CD4-positive, alpha-beta T cell treated with Interleukin-21 for 1 hour (primary cell): ENCODE data around the gene CDCA3.

ENCODE experiments used
- DNase-seq: peaks from one replicate; pipeline ENCODE4 v3.0.0-alpha.2; 2020

CDCA3 gene

DNA sequence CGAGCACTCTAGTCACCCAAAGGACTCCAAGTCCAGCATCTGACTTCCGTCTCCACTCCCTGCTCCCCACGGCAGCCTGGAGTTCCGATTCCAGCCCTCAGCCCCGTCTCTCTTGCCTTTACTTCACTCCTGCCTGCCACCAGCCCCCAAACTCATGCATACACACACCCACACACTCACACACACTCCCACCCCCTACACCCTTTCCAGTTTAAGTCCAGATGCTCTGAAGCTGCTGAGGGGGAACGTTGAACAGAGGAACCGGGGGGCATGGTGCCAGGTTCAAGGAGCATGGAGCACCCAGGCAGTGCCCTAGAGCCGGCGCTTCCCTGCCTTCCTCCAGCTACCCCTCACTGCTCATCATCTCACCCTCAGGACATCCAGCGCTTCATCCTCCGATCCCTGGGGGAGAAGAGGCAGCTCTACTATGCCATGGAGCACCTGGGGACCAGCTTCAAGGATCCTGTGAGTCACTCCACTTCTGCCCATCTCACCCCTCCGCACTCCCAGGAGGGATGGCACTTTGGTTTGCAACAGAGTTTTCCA lies 19.6 kb downstream of the CDCA3 start:
- no peak for DNase-seq

DNA sequence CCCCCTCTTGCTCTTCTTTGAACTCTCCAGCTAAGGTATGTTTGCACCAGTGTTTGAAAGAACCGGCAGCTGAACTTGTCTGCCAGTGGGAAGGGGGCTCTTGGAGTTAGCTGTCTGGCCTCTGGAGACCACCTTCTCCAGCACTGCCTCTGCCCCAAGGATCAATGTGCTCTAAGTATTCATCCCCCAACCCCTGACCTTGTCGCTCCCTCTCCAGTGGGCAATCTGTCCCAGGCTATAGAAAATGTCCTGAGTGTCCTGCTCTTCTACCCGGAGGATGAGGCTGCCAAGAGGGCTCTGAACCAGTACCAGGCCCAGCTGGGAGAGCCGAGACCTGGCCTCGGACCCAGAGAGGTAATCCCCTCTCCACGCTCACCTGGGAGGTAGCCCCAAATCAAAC lies 20.1 kb downstream of the CDCA3 start:
- DNase-seq: no peak

- no peak for DNase-seq
Measured at GRCh38 chr12:6830286-6830890, 20.7 kb downstream of the CDCA3 start.

- DNase-seq: no peak
Measured at GRCh38 chr12:6829536-6830220, 21.4 kb downstream of the CDCA3 start.

DNA sequence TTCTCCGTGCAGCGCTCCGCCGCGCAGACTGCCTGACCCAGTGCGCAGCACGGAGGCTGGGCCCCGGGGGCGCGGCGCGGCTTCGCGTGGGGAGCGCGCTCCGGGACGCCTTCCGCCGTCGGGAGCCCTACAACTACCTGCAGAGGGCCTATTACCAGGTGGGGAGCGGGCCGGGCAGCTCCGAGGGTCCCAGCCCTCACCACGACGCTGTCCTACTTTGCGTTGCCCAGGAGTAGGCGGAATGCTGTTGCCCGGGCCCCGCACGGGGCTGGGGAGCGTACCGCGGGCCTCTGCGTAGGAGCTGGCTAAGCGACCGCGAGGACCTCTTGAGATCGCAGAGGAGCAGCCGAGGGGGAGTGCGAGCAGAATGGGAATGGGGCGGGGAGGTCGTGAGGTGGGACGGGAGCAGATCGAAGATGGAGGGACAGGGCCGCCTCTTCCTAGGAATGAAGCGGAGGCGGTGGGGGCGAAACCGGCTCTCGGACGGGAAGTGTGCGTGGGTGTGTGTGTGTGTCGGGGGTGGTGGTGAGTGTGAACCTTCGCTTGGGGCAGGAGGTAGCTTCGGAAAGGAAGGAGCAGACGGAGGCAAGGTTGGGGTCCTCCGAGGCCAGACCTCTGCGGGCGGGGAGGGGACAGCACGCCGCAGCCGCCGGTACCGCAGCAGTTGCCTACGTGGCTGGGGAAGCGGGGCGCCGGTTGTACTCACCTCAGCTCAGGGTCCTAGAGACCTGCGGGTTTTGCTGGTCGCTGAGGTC lies 22.1 kb downstream of the CDCA3 start:
- DNase-seq: peak; percentile 35

DNA sequence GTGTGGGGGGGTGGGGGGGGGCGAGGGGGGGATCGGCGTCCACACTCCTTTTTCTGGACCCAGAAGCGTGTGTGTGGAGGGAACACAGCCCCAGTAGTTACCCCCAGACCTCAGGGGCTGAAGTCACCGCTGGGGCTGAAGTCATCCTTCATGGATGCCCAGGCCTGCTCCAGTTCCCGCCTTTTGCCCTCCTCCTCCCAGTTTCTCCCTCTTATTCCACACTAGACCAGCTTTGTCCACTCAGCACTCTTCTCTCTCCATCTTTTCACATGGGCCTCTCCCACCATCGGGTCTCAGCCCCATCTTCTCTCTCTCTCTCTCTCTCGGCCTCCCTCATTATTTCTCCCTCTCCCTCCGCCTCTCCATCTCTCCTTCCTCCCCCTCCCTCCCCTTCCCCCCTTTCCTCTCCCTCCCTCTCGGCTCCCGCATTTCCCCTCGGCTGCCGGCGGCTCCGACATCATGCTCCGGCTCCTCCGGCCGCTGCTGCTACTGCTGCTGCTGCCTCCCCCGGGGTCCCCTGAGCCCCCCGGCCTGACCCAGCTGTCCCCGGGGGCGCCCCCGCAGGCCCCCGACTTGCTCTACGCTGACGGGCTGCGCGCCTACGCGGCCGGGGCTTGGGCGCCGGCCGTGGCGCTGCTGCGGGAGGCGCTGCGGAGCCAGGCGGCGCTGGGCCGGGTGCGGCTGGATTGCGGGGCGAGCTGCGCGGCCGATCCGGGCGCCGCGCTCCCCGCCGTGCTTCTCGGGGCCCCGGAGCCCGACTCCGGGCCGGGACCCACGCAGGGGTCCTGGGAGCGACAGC lies 22.9 kb downstream of the CDCA3 start, which contains the start of gene P3H3:
Gene P3H3, plus strand, starts transcription at position 426 of the 799 bp plus-strand sequence. Its CDS starts 34 bp downstream, at position 460.
- DNase-seq: peak; percentile 24

DNA sequence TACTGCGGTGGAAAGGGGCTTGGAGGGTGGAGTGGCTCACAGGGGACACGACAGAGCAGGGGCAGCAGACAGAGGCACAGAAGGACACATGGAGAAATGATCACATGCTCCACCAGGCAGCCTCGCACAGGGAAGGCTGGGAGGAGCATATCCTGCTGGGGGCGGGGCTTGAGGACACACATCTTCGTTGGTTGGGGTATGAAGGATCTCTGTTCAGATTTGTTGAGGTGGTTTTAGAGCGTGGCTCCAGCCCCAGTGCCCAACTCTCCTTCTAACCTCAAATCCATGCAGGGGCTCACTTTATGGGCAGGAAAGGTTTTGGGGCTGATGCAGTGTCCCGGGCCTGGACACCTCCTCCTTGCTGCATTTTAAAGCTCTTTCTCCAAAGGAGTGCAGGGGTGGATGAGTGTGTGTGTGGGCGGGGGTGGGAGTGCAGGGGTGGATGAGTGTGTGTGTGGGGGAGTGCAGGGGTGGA lies 23.6 kb downstream of the CDCA3 start:
- DNase-seq: peak; percentile 39

DNA sequence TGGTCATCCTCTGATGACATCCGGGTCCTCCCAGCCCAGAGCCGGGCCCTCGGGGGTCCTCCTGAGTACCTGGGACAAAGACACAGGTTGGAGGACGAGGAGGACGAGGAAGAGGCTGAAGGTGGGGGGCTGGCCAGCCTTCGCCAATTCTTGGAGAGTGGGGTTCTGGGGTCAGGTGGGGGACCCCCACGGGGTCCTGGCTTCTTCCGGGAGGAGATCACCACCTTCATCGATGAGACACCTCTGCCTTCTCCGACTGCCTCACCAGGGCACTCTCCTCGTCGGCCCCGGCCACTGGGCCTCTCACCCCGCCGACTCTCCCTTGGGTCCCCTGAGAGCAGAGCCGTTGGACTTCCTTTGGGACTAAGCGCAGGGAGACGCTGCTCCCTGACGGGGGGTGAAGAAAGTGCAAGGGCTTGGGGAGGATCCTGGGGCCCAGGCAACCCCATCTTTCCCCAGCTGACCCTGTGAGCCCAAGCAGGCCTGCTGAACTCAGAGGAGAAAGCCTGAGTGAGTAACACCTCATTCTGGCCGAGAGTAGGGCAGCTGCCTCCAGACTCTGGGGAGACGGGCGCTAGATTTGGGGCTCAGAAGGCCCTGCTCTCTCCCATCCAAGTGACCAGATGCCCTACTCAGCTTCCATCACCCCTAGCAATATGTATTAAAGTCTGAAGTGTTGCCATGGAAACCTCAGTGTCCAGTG lies 24.2 kb downstream of the CDCA3 start:
- no peak for DNase-seq

GRCh38 chr12:6826125-6826733 lies 24.9 kb downstream of the CDCA3 start:
- no peak for DNase-seq

DNA sequence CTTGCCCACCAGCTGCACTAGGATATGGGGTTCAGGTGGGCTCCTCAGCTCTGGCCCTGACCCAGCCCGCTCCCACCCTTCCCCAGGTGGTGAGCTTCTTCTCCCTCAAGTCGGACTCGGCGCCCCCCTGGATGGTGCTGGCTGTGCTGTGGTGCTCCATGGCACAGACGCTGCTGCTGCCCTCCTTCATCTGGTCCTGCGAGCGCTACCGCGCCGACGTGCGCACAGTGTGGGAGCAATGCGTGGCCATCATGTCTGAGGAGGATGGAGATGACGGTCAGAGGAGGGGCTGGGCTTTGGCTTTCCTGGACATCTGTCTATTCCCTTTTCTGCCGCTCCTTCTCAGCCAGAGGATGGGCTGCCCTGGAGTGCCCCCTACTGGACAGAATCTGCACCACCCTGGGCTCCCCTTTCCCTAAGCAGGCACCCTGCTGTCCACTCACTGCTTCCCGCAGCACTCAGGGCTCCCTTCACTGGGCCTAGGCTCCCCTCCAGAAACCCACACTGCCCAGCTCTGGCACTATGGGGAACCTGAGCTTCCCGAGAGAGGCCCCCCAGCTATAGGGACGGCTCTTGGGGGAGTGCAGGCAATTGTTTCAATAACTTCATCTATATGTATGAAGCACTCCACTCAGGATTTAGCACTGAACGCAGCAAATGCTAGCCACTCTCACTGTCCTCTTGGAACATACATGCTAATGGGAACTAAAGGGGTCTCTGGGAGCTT lies 25.5 kb downstream of the CDCA3 start:
- peak; percentile 80 for DNase-seq

DNA sequence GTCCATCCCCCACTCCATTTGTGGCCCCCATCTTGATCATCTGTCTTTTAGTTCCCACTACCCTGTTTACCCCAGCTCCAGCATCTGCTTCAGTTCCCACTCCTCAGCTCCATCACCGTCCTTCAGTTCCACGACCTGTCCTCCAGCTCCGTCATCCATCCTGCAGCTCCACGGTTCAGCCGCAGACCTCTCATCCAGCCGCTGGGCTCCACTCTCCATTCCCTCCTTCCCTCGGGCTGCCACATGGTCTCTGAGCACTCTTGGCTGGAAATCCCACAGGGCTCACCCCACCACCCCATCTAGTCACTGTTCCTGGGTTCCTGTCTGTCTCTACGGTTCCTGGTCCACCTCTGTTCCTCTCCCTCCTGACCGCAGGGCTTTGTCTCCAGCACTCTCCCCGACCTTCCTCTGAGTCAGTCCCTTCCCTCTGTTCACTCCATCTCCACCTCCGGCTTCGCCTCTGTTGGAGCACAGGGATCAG lies 26.1 kb downstream of the CDCA3 start:
- no peak for DNase-seq

DNA sequence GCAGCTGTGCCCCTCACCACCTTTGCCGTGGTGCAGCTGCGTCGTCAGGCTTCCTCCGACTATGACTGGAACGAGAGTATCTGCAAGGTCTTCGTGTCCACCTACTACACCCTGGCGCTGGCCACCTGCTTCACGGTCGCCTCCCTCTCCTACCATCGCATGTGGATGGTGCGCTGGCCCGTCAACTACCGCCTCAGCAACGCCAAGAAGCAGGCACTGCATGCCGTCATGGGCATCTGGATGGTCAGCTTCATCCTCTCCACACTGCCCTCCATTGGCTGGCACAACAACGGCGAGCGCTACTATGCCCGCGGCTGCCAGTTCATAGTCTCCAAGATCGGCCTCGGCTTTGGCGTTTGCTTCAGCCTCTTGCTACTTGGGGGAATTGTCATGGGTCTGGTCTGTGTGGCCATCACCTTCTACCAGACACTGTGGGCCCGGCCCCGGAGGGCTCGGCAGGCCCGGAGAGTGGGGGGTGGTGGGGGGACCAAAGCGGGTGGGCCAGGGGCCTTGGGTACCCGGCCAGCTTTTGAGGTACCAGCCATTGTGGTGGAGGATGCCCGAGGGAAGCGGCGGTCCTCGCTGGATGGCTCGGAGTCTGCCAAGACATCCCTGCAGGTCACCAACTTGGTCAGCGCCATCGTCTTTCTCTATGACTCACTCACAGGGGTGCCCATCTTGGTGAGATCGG lies 26.9 kb downstream of the CDCA3 start:
- no peak for DNase-seq

DNA sequence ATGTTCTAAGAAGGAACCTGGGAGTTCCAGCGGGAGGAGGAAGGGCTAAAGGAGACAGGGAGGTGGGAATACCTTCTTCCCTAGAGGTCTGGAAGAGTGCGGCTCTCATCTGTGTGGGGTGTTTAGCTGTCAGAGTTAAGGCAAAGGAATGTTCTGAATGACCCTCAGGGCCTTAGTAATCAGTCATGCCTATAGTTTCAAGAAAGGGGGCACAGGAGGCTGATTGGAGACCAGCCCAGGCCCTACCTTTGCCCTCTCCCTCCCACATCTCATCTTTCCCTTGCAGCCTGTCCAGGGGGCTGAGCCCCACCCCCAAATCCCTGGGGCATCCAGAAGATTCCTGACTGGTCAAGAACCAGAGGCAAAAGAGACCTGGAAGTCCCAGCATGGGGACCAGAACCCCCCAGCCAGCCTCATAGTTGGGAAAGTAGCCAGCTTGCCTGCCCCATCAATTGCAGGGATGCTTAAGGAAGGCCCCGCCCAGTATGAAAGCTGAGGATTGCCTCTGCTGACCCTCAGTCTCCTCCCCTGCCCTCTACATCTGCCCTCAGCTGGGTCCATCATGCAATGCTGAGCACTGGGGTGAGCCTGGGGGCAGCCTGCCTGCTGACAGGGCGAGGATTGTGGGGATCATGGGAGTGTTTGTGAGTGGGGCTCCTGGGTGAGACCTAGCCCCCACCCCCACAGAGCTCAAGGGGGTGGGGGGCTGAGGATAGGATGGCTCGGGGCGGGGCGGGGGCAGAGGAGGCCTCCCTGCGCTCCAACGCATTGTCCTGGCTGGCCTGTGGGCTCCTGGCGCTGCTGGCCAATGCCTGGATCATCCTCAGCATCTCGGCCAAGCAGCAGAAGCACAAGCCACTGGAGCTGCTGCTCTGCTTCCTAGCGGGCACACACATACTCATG lies 27.7 kb downstream of the CDCA3 start:
- DNase-seq: no peak

DNA sequence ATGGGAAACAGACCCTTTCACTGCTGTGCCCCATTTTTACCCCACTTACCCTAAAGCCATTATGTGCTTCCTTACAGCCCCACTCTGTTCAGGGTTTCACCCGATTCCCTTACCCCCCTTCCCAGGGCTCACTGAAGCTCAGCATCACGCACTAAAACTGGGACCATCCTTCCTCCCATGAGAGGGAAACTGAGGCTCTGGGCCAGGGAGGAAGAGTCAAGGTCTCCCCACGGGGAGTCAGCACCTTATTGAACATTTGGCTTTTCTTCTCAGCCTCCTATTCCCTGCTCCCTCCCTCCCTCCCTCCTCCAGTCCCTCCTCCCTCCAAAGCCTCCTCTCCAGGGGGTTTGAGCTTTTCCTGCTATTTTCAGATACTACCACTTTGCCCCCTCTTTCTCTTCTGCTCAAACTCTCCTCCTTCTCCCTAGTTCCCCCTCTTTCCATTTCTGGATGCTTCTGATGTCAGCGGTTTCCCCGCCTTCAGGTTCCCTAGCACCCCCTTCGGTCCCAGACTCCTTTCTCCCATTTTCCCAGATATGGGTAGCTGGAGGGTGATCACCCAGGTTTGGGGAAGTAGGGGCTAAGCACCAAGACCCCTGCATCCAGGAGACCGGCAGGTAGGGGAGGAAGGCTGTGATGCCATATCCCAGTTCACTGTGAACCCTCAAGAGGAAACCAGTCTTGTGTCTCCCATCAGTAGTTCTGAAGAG lies 28.5 kb downstream of the CDCA3 start:
- no peak for DNase-seq

- no peak for DNase-seq
Measured at GRCh38 chr12:6821591-6822425, 29.3 kb downstream of the CDCA3 start, which contains the start of gene GPR162. Gene GPR162 (plus strand): TSS chr12:6821821. CDS start chr12:6823899, 2,078 bp downstream.

GRCh38 chr12:6820166-6820565 lies 30.9 kb downstream of the CDCA3 start:
- DNase-seq: no peak
